Mesendoderm (in vitro differentiated cells): ENCODE measurements around the gene PRPF4.

ENCODE experiments used
- DNase-seq: peaks from one replicate; pipeline ENCODE4 v3.0.0; 2013
- H2AK5ac ChIP-seq: 2 replicates; pipeline ENCODE4 v1.6.1; 2013; ENCODE audit warnings: low read length, inconsistent platforms
- H2BK120ac ChIP-seq: 2 replicates; pipeline ENCODE4 v1.6.1; 2013; ENCODE audit warnings: low read depth, mild to moderate bottlenecking, low read length, moderate library complexity, mixed read lengths
- H2BK15ac ChIP-seq: replicated peaks from 2 replicates; pipeline ENCODE4 v1.6.1; 2013; ENCODE audit warnings: low read depth, mild to moderate bottlenecking, moderate library complexity
- H2BK5ac ChIP-seq: 2 replicates; pipeline ENCODE4 v1.6.1; 2013; ENCODE audit warnings: low read length, inconsistent platforms
- H3K18ac ChIP-seq: 2 replicates; pipeline ENCODE4 v1.6.1; 2013; ENCODE audit warnings: mild to moderate bottlenecking, low read length, mixed read lengths
- H3K23ac ChIP-seq: one replicate; pipeline ENCODE4 v1.6.1; 2013; ENCODE audit warnings: low read length
- H3K27ac ChIP-seq: 2 replicates; pipeline ENCODE4 v1.5.1; 2013; ENCODE audit warnings: low read depth, mild to moderate bottlenecking, inconsistent platforms, low read length, moderate library complexity
- H3K27me3 ChIP-seq: 2 replicates; pipeline ENCODE4 v1.6.1; 2013; ENCODE audit warnings: low read length, control low read depth, mild to moderate bottlenecking, inconsistent platforms; ENCODE audit not compliant: insufficient read depth, poor library complexity
- H3K36me3 ChIP-seq: 2 replicates; pipeline ENCODE4 v1.6.1; 2013; ENCODE audit warnings: low read length, inconsistent platforms; ENCODE audit not compliant: control insufficient read depth, insufficient read depth
- H3K4ac ChIP-seq: one replicate; pipeline ENCODE4 v1.6.1; 2013; ENCODE audit warnings: low read depth, mild to moderate bottlenecking, low read length, moderate library complexity
- H3K4me1 ChIP-seq: 2 replicates; pipeline ENCODE4 v1.6.1; 2013; ENCODE audit warnings: low read depth, low read length, inconsistent platforms; ENCODE audit not compliant: control insufficient read depth
- H3K4me2 ChIP-seq: 2 replicates; pipeline ENCODE4 v1.6.1; 2013; ENCODE audit warnings: low read length
- H3K4me3 ChIP-seq: 2 replicates; pipeline ENCODE4 v1.5.1; 2013; ENCODE audit warnings: mild to moderate bottlenecking, low read length
- H3K56ac ChIP-seq: one replicate; pipeline ENCODE4 v1.6.1; 2013; ENCODE audit warnings: low read length
- H3K79me1 ChIP-seq: 2 replicates; pipeline ENCODE4 v1.6.1; 2013; ENCODE audit warnings: low read length, inconsistent platforms
- H3K79me2 ChIP-seq: 2 replicates; pipeline ENCODE4 v1.6.1; 2013; ENCODE audit warnings: mild to moderate bottlenecking, low read length; ENCODE audit not compliant: control insufficient read depth, insufficient read depth
- H3K9ac ChIP-seq: 2 replicates; pipeline ENCODE4 v1.6.1; 2013; ENCODE audit warnings: low read length, inconsistent platforms
- H4K5ac ChIP-seq: one replicate; pipeline ENCODE4 v1.6.1; 2013; ENCODE audit warnings: low read length
- H4K8ac ChIP-seq: one replicate; pipeline ENCODE4 v1.6.1; 2013; ENCODE audit warnings: low read depth, mild to moderate bottlenecking, control low read depth, low read length, moderate library complexity
- WGBS: extraction: QIAGEN DNeasy Blood & Tissue Kit; methylation state at CpG from one replicate; pipeline ENCODE4 v1.1.7; 2013; ENCODE audit warnings: low lambda C conversion rate, missing lambda C conversion rate; ENCODE audit not compliant: insufficient coverage; ENCODE audit errors: extremely low coverage; 5-methylcytosine and 5-hydroxymethylcytosine counted together

PRPF4 gene

GRCh38 chr9:113316030-113316429 is 40.6 kb downstream of the PRPF4 start:
- Histone ChIP-seq H3K4me2 (no peak overlapping the region), H3K79me2 (no peaks in the 10 kb centered on the region), H3K79me1 (no peaks in the 10 kb centered on the region), H2AK5ac (no peak overlapping the region), H3K4me1 (no peaks in the 10 kb centered on the region), H4K5ac (no peak overlapping the region), H2BK15ac (no peak overlapping the region), H3K9ac (no peak overlapping the region), H3K18ac (no peak overlapping the region), H3K23ac (no peak overlapping the region), H3K27ac (no peak overlapping the region), H3K4ac (no peak overlapping the region), H3K4me3 (no peak overlapping the region), H2BK5ac (no peak overlapping the region), H3K36me3 (no peaks in the 10 kb centered on the region), H2BK120ac (no peak overlapping the region), H4K8ac (no peak overlapping the region), H3K27me3 (no peaks in the 10 kb centered on the region), H3K56ac (no peak overlapping the region)
- no CpG with 5 or more reads among the region's 4 CpGs for WGBS
- DNase-seq = no peak

- Histone ChIP-seq H3K27me3 (no peaks in the 10 kb centered on the region), H2BK5ac (no peak overlapping the region), H4K5ac (no peak overlapping the region), H3K23ac (no peak overlapping the region), H3K56ac (no peak overlapping the region), H4K8ac (no peak overlapping the region), H3K79me2 (no peaks in the 10 kb centered on the region), H3K18ac (no peak overlapping the region), H3K4me2 (no peak overlapping the region), H3K36me3 (no peaks in the 10 kb centered on the region), H2BK15ac (no peak overlapping the region), H3K4me1 (no peaks in the 10 kb centered on the region), H3K4ac (no peak overlapping the region), H2BK120ac (no peak overlapping the region), H3K9ac (no peak overlapping the region), H3K79me1 (no peaks in the 10 kb centered on the region), H3K4me3 (no peak overlapping the region), H3K27ac (no peak overlapping the region), H2AK5ac (no peak overlapping the region)
- DNase-seq = no peak
- no CpG with 5 or more reads among the region's 2 CpGs for WGBS
Observed at GRCh38 chr9:113317777-113318176, 42.3 kb downstream of the PRPF4 start.

GRCh38 chr9:113319054-113319453 is 43.6 kb downstream of the PRPF4 start:
- H2AK5ac ChIP-seq = no peak overlapping the region
- no peak overlapping the region for H3K56ac ChIP-seq
- H3K4ac ChIP-seq = no peak overlapping the region
- H4K8ac ChIP-seq = no peak overlapping the region
- no peak overlapping the region for H2BK120ac ChIP-seq
- no CpG with 5 or more reads among the region's 2 CpGs for WGBS
- H3K4me3 ChIP-seq = no peak overlapping the region
- H4K5ac ChIP-seq = no peak overlapping the region
- no peak overlapping the region for H3K23ac ChIP-seq
- H3K4me1 ChIP-seq = no peaks in the 10 kb centered on the region
- H3K4me2 ChIP-seq = no peak overlapping the region
- no peaks in the 10 kb centered on the region for H3K79me2 ChIP-seq
- no peaks in the 10 kb centered on the region for H3K27me3 ChIP-seq
- DNase-seq = no peak
- H2BK15ac ChIP-seq = no peak overlapping the region
- no peaks in the 10 kb centered on the region for H3K79me1 ChIP-seq
- no peak overlapping the region for H3K18ac ChIP-seq
- no peak overlapping the region for H3K27ac ChIP-seq
- H3K9ac ChIP-seq = no peak overlapping the region
- H2BK5ac ChIP-seq = no peak overlapping the region
- no peaks in the 10 kb centered on the region for H3K36me3 ChIP-seq

- no peak overlapping the region for H2BK120ac ChIP-seq
Observed at GRCh38 chr9:113320051-113320450, 44.6 kb downstream of the PRPF4 start.

GRCh38 chr9:113322671-113323070 is 47.2 kb downstream of the PRPF4 start:
- Histone ChIP-seq H3K36me3 (no peaks in the 10 kb centered on the region), H4K8ac (no peak overlapping the region), H3K27ac (no peak overlapping the region), H3K4ac (no peak overlapping the region), H3K18ac (no peak overlapping the region), H3K4me3 (no peak overlapping the region), H2BK15ac (no peak overlapping the region), H2BK5ac (no peak overlapping the region), H3K23ac (no peak overlapping the region), H4K5ac (no peak overlapping the region), H3K79me1 (no peaks in the 10 kb centered on the region), H2BK120ac (no peak overlapping the region), H3K4me1 (no peaks in the 10 kb centered on the region), H3K9ac (no peak overlapping the region), H3K79me2 (no peaks in the 10 kb centered on the region), H3K27me3 (no peaks in the 10 kb centered on the region), H2AK5ac (no peak overlapping the region), H3K4me2 (no peak overlapping the region), H3K56ac (no peak overlapping the region)
- WGBS = no CpG with 5 or more reads among the region's 6 CpGs
- DNase-seq = no peak

More at GRCh38 chr9:113320051-113320450, 44.6 kb downstream of the PRPF4 start:
- no peaks in the 10 kb centered on the region for H3K79me2 ChIP-seq
- H3K9ac ChIP-seq = no peak overlapping the region
- no peak overlapping the region for H4K8ac ChIP-seq
- whole genome bisulfite sequencing = no CpG with 5 or more reads among the region's 3 CpGs
- H3K4me2 ChIP-seq = no peak overlapping the region
- H3K4ac ChIP-seq = no peak overlapping the region
- H3K56ac ChIP-seq = no peak overlapping the region
- H3K36me3 ChIP-seq = no peaks in the 10 kb centered on the region
- H2BK15ac ChIP-seq = no peak overlapping the region
- no peaks in the 10 kb centered on the region for H3K27me3 ChIP-seq
- no peak overlapping the region for H2BK5ac ChIP-seq
- no peak overlapping the region for H3K4me3 ChIP-seq
- no peak overlapping the region for H3K18ac ChIP-seq
- DNase-seq = no peak
- no peak overlapping the region for H2AK5ac ChIP-seq
- H3K4me1 ChIP-seq = no peaks in the 10 kb centered on the region
- no peak overlapping the region for H3K23ac ChIP-seq
- no peak overlapping the region for H3K27ac ChIP-seq
- H4K5ac ChIP-seq = no peak overlapping the region
- H3K79me1 ChIP-seq = no peaks in the 10 kb centered on the region

GRCh38 chr9:113326230-113326629 is 50.8 kb downstream of the PRPF4 start:
- H3K79me2 ChIP-seq = no peaks in the 10 kb centered on the region
- H3K4me2 ChIP-seq = no peak overlapping the region
- no peak for DNase-seq
- H2BK15ac ChIP-seq = no peak overlapping the region
- H3K4ac ChIP-seq = no peak overlapping the region
- no peak overlapping the region for H3K23ac ChIP-seq
- H4K5ac ChIP-seq = no peak overlapping the region
- no peak overlapping the region for H3K18ac ChIP-seq
- H2BK5ac ChIP-seq = no peak overlapping the region
- no peaks in the 10 kb centered on the region for H3K36me3 ChIP-seq
- H4K8ac ChIP-seq = no peak overlapping the region
- WGBS = no CpG with 5 or more reads among the region's 4 CpGs
- H3K9ac ChIP-seq = no peak overlapping the region
- no peaks in the 10 kb centered on the region for H3K79me1 ChIP-seq
- no peak overlapping the region for H3K27ac ChIP-seq
- H2BK120ac ChIP-seq = no peak overlapping the region
- no peak overlapping the region for H3K56ac ChIP-seq
- no peaks in the 10 kb centered on the region for H3K27me3 ChIP-seq
- no peaks in the 10 kb centered on the region for H3K4me1 ChIP-seq
- H2AK5ac ChIP-seq = no peak overlapping the region
- no peak overlapping the region for H3K4me3 ChIP-seq
